OCI-LY7 (cell line): ENCODE measurements around the gene SELENOS.

Source experiments
- EZH2phosphoT487 ChIP-seq: fragments of 200-600 bp; sonication (generic); IDR thresholded peaks from 2 replicates; pipeline ENCODE4 v1.6.1; 2018; ENCODE audit warnings: low read depth, borderline replicate concordance, mild to moderate bottlenecking, mixed run types, antibody characterized with exemption, low read length, moderate library complexity, mixed read lengths
- TF ChIP-seq, protein P1 (sequence below): fragments of 200-600 bp; sonication (generic); conservative IDR thresholded peaks from 2 replicates; pipeline ENCODE4 v1.5.1; 2014; ENCODE audit warnings: mild to moderate bottlenecking, antibody characterized with exemption, low read length, moderate library complexity, mixed read lengths

DNA sequence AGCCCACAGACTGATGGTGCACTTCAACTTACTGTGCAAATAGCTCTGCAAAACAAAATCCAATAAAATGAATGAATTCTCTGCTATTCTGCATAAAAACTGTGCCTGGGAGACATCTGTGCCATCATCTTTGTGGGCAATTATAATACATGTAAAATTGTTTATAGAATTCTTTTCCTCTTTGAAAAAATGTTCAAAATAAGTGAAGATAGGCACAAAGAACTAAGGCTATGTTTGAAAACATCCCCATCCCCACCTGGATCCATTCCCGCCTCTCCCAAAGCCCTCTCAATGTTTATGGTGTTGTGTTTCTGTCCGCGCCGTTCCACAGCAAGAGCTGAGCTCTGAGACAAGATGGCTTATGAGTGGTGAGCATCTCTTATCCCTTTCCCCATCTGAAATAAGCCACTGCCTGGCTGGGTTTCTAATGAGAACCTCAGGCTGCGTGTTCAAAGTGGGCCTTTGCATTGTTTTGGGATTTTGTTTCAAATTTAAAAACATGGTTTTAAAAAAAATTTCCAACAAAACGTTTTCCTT, 40.1 kb upstream of the SELENOS start:
- TF ChIP-seq, protein P1, sequence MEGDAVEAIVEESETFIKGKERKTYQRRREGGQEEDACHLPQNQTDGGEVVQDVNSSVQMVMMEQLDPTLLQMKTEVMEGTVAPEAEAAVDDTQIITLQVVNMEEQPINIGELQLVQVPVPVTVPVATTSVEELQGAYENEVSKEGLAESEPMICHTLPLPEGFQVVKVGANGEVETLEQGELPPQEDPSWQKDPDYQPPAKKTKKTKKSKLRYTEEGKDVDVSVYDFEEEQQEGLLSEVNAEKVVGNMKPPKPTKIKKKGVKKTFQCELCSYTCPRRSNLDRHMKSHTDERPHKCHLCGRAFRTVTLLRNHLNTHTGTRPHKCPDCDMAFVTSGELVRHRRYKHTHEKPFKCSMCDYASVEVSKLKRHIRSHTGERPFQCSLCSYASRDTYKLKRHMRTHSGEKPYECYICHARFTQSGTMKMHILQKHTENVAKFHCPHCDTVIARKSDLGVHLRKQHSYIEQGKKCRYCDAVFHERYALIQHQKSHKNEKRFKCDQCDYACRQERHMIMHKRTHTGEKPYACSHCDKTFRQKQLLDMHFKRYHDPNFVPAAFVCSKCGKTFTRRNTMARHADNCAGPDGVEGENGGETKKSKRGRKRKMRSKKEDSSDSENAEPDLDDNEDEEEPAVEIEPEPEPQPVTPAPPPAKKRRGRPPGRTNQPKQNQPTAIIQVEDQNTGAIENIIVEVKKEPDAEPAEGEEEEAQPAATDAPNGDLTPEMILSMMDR = no peak
- TF ChIP-seq EZH2phosphoT487 = no peak
